HG02571 (cell line): ENCODE measurements around the gene CFAP91.
"Not testable (repeated sequence)": the region's sequence is repeated elsewhere in the genome, so short reads cannot be mapped to it uniquely, and the experiment has no call there.

Experiments used
- ATAC-seq: cut with Tn5 transposase; IDR thresholded peaks from one replicate; pipeline ENCODE4 v1.9.1; 2021; ENCODE audit warnings: mild to moderate bottlenecking, moderate library complexity; ENCODE audit not compliant: unreplicated experiment

CFAP91 gene

DNA sequence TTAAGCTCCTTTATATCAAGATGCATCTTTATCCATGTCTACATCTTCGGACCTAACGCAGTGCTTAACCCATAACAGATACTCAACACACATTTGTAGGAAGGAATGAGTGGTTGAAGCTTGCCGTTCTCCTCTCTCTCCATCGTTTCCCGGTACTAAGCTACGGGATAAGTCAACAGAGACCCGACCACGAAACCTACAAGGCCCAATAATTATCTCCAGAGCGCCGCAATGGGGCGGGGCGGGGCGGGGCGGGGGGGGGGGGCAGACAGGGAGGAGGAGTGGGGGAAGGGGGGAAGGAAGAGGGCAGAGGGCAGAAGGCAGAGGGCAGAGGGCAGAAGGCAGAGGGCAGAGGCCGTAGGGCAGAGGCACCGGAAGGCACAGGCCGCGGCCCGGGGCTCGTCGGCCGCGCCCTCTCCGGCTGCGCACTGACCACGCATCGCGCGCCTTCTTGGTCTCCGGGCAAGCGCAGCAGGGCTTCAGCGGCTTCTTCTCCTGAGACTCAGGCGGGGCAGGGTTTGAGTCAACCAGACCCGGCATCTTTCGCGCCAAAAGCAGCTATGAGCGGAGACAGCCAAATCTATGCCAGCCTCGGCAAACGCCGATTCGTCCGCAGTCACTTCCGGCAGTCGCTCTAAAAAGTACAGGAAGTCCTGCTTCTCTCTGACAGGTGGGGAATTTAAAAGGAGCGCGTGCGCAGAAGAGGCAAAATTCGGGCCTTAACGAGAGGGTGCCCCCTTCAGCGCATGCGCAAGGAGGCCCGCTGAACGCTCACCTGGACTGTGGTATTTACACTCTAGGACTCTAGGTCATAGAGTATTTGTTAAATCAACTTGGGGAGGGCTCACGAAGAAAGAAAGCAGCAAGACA is 25.8 kb upstream of the CFAP91 start, which contains the start of gene COX17:
Gene COX17 (minus strand): TSS at position 636 of the 870 bp plus-strand sequence. CDS start 96 bp downstream, at position 540.
- peak; percentile 86 for ATAC-seq

DNA sequence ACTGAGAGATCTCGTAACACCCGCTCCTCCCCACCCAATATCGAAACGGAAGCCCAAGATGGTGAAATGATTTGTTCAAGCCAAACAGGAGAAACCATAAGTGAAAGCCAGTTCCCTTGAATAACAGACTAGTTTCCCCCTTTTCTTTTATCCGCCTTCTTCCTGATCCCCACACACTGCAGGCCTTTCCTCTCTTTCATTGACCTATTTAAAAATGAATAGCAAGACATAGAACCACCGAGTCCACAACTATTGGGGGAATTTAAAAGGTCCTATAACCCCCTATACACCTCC is 25.2 kb upstream of the CFAP91 start:
- no peak for ATAC-seq

- not testable (repeated sequence) for ATAC-seq
These were observed 24.6 kb upstream of the CFAP91 start for GRCh38 chr3:119678209-119678608.

DNA sequence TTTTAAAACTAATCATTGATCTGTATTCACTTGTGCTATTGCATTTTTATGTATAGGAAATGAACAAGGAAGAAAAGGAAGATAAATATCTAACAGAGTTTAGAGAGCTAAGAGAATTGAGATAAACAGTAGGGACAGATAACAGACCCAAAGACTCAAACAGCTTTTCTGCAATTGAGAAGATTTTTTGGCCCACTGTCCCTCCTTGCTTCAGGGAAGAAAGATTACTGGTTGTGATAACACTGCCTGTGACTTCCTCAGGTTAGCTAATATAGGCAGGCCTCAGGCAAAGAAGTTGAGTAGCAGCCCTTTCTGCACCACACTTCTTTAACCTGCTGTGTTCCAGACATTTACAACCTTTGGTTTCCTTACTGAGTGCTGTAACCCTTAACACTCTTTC is 22.9 kb upstream of the CFAP91 start:
- ATAC-seq: no peak

DNA sequence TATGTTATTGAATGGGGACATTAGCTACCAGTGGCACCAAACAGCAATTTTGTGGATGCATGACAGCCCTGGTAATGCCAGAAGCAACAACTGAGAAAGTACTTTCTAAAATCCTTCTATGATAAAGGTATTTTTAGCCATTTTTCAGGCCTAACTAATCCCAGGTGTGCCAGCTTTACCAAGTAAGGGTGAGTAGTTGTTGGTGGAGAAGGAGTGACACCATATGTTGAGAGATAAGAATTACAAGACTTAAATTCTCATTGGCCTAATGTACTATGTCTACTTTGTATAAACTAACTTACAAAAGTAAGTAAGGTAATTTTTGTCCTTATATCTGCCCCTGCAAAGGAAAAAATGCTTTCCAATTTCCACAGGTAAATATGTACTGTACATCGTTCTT is 21.5 kb upstream of the CFAP91 start:
- ATAC-seq: no peak

DNA sequence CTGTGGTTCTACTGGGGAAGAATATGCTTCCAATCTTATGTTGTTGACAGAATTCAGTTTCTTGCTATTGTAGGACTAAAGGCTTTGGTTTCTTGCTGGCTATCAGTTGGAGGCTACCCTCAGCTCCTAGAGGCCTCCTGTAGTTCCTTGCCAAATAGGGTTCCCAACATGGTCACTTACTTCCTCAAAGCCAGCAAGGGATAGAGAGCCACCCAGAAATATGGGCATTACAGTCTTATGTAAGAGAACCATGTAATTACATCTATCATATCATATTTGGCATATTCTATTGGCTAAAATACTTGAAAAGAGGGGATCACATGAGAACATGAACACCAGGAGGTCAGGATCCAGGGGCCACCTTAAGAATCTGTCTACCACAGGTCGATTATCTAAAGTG is 19.4 kb upstream of the CFAP91 start:
- ATAC-seq: no peak

DNA sequence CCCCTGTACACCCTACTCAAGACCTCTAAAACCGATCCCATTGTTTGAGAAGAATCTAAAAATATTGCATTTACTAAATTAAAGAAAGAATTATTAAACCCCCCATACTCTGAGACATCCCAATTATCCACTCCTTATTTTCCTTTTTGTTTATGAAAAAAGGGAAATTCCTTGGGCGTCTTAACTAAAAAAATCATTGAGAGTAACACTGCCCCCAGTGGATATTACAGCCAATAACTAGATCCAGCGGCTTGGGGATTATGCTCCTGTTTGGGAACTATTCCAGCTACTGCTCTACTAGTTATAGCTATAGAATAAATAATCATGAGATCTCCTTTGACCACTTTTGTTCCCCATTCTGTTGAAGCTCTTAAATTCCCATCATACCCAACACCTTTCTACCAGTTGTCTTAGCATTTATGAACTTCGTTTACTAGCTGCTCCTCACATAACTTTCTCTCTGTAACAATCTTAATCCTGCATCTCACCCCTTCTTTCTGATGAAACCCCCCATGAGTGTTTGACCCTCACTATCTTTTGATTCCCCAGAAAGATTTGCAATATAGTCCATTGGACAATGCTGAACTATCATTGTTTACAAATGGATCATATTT is 12.7 kb upstream of the CFAP91 start:
- no peak for ATAC-seq

DNA sequence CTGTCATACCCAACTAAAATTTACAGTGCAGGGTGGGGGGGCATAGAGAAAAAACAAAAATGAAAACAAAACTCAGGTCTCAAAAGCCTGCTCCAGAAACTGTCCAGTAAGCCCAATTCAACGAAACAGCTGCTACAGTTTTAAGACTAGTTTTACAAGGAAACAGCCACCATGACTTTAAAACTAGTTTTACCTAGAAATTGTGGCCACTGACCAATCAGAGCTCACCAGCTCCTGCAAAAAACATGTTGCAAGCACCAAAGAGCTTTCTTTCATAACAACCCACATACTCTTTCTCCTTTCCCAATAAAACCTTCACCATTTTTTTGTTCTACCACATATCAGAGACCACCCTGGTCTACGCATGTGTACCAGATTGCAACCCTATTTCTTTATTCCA is 7.3 kb upstream of the CFAP91 start:
- no peak for ATAC-seq

DNA sequence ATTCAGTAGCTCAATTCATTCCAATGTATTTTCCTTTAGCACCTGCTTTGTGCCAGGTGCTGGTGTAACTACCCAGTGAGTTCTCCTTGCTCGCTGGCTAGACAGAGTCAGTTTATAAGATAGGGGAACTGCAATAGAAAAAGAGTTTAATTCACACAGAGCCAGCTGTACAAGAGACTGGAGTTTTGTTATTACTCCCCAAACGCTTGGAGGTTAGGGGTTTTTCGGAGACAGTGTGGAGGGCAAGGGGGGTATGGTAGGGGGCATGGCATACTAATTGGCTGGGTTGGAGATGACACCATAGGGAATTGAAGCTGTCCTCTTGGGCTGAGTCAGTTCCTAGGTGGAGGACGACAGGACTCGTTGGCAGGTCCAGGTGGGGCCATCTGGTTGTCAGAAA is 5.4 kb upstream of the CFAP91 start:
- ATAC-seq: peak; percentile 47

DNA sequence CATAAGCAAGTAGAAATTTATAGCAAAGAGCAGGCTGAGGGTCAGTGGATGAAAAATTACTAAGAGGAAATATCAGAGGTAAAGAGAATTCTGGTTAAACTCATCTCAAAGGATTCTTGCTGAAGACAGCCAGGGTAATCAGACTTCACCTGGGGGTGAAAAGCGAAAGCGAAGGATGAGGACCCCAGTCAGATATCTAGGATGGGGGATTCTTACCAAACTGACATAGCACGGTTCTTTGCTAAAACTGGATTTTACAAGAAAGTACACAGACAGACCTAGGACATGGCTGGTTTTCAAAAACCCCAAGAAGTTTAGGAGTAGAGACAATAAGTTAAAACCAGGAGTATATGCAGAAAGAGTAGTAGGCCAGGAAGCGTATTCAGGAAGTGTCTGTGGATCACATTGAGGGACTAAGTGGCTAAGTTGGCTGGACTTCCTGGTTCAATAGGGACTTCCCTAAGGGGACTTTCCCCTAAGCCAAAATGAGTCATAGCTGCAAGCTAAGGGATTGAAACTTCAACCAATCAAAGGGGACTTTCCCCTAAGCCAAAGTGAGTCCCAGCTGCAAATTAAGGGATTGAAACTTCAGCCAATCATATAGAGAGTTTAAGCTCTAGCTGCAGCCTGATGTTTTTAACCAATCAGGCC is 2.4 kb upstream of the CFAP91 start:
- no peak for ATAC-seq

DNA sequence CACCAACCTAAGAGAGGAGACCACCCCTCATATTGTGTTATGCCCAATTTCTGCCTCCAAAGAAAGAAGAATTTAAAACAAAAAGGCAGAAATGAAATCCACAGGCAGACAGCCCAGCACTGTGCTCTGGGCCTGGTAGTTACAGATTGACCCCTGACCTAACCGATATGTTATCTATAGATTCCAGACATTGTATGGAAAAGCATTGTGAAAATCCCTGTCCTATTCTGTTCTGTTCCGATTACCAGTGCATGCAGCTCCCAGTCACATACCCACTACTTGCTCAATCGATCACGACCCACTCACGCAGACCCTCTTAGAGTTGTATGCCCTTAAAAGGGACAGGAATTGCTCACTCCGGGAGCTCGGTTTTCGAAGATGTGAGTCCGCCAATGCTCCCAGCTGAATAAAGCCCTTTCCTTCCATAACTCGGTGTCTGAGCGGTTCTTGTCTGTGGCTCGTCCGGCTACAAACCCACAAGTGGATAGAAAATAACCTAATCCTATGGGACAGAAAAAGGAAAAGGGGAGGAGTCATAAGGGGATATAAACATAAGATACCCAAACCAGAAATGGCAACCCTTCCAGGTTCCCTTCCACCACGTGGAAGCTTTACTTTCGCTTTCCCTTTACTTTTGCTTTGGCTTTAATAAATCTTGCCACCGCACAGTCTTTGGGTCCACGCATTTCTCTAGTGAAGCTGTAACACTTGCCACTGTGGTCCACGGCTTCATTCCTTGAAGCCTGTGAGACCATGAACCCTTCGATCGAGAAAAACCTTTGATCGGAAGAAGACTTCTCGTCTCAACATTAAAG is 1.7 kb upstream of the CFAP91 start:
- ATAC-seq: no peak

DNA sequence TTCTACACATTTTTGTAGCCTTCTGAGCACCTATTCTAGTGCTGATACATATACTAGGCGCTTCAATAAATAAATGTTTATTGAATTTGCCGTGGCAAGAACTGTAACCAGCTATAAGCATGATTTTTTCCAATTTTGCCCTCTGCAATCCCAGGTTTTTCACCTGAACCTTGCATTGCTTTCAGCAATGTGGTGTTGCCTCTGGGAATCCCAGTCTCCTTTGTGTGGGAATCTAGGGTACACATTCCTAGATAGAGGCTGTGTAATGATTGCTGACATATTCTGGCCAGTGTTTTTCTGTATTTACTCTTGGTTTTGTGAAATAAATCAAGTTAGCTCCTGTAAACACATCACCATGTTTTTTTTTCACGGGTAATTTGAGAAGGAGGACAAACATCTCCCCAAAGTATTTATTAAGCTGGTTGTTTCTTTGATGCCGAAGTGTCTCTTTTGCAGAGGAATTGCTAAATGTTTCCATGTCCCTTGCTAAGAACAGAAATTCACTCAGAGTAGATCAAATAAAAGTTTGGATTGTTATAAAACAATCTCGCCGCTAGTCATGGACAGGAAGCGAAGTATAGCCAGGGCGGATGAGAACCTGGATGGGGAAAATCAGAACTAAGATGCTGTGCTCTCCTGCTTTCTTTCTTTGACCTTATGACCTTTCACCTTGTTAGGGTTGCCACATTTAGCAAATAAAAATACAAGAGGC is 1.2 kb downstream of the CFAP91 start:
- no peak for ATAC-seq

DNA sequence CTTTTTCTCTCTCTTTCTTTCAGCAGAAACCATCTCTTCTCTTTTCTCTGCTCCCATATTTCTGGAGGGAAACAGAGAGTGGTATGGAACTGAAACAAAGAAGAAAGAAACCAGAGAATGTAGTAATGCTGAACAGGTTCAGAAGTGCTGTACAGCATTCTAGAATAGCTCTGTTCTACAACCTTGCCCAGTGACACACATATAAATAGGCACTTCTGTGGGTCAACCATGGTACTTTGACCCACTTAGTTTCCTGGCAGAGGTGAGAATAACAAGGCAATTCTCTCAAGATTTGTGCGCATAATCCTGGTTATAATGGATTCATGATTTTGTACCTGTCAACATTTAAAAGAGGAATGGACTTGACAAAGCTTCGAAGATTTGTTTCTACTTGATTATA is 12.3 kb downstream of the CFAP91 start:
- no peak for ATAC-seq

GRCh38 chr3:119716998-119717397 is 14.2 kb downstream of the CFAP91 start:
- ATAC-seq: no peak

GRCh38 chr3:119717520-119717919 is 14.7 kb downstream of the CFAP91 start:
- no peak for ATAC-seq

DNA sequence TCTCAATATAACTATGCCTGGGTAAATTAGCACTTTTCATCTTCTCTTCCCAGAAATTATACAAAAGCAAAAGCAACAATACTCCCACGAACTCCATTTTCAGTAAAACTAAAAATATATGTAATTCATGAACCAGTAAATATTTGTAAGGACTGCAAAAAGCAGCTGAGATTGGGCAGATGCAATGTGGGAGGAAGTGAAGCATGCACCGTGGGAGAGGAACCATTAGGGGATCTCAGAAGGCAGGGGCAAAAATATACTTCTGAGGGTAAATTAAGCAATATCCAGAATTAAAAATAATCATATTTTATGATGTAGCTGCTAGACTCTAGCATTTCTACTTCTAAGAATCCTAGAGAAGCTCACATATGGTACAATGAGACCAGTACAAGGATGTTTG is 20.2 kb downstream of the CFAP91 start:
- no peak for ATAC-seq

GRCh38 chr3:119726909-119727308 is 24.1 kb downstream of the CFAP91 start:
- ATAC-seq: no peak

GRCh38 chr3:119729996-119730395 is 27.2 kb downstream of the CFAP91 start:
- no peak for ATAC-seq

DNA sequence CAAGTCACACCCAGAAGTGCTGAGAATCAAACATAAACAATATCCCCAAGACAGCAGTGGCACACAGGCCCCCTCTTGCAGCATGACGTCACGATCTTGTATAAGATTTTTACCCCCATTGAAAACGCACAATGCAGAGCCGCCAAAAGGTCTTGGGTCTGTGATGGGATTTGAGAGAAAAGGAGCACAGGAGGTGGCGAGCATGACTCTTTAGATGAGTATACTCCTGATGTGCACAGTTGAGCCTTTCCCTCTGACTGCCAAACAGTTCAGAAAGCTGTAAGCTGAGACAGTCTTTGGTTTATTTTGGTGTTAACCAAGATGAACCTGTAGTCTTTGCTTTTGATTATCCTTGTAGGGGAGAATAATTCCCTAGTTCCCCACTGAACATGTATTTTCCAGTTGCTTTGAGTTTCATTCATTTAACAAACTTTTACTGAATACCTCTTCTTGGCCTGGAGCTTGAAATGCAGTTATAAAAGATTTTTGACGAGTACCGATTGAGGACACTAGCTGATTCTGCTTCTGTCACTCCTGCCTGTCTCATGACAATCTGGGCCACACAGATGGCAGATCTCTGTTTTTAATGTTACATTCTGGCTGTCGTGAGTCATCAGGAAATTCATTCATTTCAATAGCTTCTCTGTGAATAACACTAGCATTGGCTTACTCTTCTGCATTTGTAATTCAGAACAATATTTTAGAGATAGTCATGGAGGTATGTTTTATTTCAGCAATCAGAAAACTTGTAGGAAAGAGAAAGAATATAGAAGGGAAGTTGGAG is 28.9 kb downstream of the CFAP91 start:
- no peak for ATAC-seq

- no peak for ATAC-seq
These were observed 31.0 kb downstream of the CFAP91 start for GRCh38 chr3:119733812-119734211.
